Tibial nerve (tissue), 3 donors: ENCODE results near the gene RETREG1.

Source experiments
- CTCF ChIP-seq, 5 experiments: fragments of 200-600 bp in 3 of 5; fragments of 450-650 bp in 2 of 5; sonication (generic) in 3 of 5; IDR thresholded peaks; one replicate each; pipeline ENCODE4 v1.5.1; 2016 to 2019; ENCODE audit warnings: antibody characterized with exemption in 5 of 5, mild to moderate bottlenecking in 3 of 5, moderate library complexity in 2 of 5
- POLR2A ChIP-seq, 2 donors: fragments of 450-650 bp; IDR thresholded peaks; one replicate each; pipeline ENCODE4 v1.6.1; 2017; ENCODE audit warnings: antibody characterized with exemption in 2 of 2, mild to moderate bottlenecking in 2 of 2, moderate library complexity in 2 of 2

DNA sequence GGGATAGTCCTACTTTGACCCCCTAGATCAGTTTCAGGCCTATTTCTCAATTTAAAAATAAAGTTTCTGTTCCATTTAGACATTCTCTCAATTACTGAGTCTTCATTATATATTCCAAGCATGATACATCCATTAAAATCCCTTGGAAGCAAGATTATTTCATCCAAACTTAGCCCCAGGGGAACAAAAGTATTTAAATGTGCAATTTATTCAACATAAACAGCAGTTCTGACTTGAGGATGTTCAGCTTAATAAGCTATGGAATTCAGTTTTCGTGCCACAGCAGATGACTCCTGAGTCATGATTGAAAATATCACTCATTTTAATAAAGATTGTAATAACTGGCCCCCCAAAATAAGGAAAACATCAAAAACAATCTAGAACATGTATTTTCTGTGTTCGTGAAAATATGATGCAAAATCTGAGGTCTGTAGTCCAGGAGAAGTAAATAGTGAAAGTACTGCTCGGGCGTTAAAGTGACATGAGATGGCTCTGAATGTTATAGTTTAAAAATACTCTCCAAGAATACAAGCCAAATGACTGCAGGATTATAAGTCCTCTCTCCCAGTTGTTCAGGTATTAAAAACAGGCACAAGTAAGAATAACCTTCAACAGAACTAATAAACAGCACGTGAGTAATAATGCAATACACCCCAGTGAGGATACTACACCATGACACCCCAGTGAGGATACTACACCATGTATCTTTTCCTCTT, 67.1 kb downstream of the RETREG1 start:
- no peak for TF ChIP-seq POLR2A (IDR thresholded peaks at IDR 0.05)
- TF ChIP-seq CTCF (IDR thresholded peaks at IDR 0.05): no peak
